WI38 (cell line): Measurements from ENCODE around the gene SHKBP1.
"Not testable (repeated sequence)": the region's sequence is repeated elsewhere in the genome, so short reads cannot be mapped to it uniquely, and the experiment has no call there.

ENCODE experiments used
- H3K4me3 ChIP-seq: 2 replicates; pipeline ENCODE4 v1.5.1; 2011; ENCODE audit warnings: low read depth, mild to moderate bottlenecking, control low read depth, low read length
- CTCF ChIP-seq: IDR thresholded peaks from 2 replicates; pipeline ENCODE4 v1.5.1; 2012; ENCODE audit warnings: low read depth, mild to moderate bottlenecking, control low read depth, low read length

Gene SHKBP1

DNA sequence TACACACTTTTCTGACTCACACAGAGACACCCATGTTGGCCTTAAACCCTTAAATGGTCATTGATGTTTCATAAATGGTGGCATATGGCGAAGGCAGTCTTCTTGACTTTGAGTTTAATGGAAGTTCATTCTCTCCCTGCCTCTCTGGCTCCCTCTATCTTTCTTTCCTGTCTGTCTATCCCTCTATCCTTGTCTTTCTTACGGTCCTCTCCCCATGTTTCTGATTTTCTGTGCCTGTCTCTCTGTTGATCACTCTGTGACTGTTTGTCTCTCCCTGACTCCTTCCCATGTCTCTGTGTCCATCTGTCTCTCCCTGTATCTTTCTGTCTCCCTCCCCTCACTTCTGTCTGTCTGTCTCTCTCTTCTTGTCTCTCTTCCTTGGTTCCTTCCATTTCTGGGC lies 43.2 kb upstream of the SHKBP1 start:
- no peak overlapping the region for H3K4me3 ChIP-seq
- peak; percentile 12; the same call in 1 of the 2 replicates for TF ChIP-seq CTCF

- H3K4me3 ChIP-seq = no peak overlapping the region
- no peak for TF ChIP-seq CTCF
Measured at GRCh38 chr19:40534148-40534547, 42.5 kb upstream of the SHKBP1 start.

DNA sequence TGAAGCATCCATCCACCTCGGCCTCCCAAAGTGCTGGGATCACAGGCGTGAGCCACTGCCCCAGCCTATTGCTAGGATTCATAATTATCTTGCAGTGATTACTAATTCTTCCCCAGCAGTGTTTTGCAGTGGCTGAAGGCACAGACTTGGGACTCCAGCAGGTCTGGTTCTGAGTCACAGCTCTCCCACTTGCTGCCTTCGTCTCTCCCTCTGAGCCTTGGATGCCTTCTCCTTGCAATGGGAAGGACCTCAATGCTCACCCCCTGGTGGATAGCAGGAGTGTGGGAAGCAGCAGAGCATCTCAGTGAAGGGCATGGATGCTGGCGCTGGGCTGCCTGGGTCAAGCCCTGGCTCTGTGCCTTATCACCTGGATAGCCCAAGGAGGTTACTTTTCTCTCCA lies 37.6 kb upstream of the SHKBP1 start:
- H3K4me3 ChIP-seq = no peak overlapping the region
- no peak for TF ChIP-seq CTCF

DNA sequence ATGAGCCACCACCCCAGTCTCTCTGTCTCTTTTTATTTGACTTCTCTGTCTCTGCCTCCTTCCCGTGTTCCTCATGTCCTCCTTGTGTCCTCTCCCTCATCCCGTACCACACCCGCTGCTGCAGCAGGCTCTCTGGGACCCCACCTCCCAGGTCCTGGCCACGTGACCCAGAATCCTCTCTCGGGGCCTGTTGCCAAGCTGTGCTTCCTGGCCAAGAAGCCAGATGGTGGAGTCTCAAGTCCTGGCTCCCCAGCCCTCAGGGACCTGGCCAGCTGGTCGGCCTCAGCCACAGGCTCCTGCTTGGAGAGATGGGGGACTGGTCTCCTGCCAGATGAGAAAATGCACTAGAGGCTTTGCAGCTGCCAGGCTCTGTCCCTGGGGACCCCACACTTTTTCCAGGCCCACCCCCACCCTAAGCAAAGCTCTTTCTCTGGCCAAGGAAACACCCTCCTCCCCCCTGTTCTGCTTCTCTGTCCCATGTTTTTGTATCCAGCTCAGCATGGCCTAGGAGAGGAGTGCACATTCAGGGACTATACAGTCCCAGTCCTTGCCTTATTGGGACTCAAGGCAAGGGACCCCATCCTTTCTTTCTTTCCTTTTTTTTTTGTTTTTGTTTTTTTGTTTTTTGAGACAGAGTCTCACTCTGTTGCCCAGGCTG lies 34.3 kb upstream of the SHKBP1 start:
- no peak overlapping the region for H3K4me3 ChIP-seq
- TF ChIP-seq CTCF = no peak

- H3K4me3 ChIP-seq = no peak overlapping the region
- no peak for TF ChIP-seq CTCF
Measured at GRCh38 chr19:40543029-40543597, 33.6 kb upstream of the SHKBP1 start.

DNA sequence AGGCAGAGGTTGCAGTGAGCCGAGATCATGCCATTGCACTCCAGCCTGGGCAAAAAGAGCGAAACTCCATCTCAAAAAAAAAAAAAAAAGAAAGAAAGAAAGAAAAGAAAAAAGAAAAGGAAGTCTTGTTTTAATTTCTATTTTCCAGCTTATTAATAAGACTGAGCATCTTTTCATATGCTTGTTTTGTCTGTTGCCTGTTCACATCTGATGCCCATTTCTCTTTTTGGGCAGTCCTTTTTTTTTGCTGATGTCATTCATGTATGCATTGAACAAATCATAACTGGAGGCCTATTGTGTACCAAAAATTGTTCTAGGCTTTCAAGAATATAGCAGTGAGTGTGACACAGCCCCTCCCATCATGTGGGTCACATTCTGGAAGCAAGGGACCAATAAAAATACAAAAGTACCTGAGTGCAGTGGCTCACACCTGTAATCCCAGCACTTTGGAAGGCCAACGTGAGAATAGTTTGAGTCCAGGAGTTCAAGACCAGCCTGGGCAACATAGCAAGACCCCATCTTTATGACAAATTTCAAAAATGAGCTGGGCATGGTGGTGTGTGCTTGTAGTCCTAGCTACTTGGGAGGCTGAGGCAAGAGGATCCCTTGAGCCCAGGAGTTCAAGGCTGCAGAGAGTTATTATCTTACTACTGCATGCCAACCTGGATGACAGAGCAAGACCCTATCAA lies 30.4 kb upstream of the SHKBP1 start:
- H3K4me3 ChIP-seq = not testable (repeated sequence)

GRCh38 chr19:40547190-40547589 lies 29.5 kb upstream of the SHKBP1 start:
- H3K4me3 ChIP-seq = not testable (repeated sequence)

GRCh38 chr19:40547836-40548235 lies 28.8 kb upstream of the SHKBP1 start:
- TF ChIP-seq CTCF = no peak
- no peak overlapping the region for H3K4me3 ChIP-seq
